Muscle of arm (tissue), 12 donors: ENCODE measurements around the gene POU3F1. TPM values are rescaled to one million over a fixed set of nuclear protein-coding genes. Genes with fewer than 3 reads are reported as not detected.

Experiments
- DNase-seq: peaks from one replicate; pipeline ENCODE4 v3.0.0-alpha.2; 2013
- polyA plus RNA-seq, 12 donors: library from polyadenylated mRNA; unstranded; fragments of 120-200 nt; gene quantifications; one replicate each; pipeline ENCODE4 v1.2.1, GENCODE V29; 2013; ENCODE audit not compliant: insufficient read length in 12 of 12

POU3F1 gene
- polyA plus RNA-seq, 12 donors = 0.31 to 3.3 (median 0.72) TPM; not detected in 2

DNA sequence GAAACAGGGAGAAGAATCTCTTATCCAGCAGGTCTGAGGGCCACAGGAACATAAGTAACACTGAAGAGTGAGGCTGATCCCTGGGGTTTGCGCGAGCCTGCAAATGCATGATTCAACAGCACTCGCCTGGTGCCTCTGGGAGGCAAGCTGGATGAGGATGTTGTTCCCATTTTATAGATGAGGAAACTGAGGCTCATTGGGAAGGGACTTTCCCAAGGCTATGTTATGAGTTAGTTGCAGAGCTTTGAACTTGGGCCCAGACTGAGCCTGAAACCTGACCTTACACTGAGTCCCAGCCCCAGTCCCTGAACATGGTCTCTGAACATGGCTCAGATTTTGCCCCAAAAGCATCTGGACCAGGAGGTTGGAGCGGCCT, 27.7 kb upstream of the POU3F1 start:
- DNase-seq = no peak

- no peak for DNase-seq
Measured at GRCh38 chr1:38073534-38074301, 27.1 kb upstream of the POU3F1 start.

GRCh38 chr1:38072858-38073257, 26.3 kb upstream of the POU3F1 start:
- DNase-seq = no peak

DNA sequence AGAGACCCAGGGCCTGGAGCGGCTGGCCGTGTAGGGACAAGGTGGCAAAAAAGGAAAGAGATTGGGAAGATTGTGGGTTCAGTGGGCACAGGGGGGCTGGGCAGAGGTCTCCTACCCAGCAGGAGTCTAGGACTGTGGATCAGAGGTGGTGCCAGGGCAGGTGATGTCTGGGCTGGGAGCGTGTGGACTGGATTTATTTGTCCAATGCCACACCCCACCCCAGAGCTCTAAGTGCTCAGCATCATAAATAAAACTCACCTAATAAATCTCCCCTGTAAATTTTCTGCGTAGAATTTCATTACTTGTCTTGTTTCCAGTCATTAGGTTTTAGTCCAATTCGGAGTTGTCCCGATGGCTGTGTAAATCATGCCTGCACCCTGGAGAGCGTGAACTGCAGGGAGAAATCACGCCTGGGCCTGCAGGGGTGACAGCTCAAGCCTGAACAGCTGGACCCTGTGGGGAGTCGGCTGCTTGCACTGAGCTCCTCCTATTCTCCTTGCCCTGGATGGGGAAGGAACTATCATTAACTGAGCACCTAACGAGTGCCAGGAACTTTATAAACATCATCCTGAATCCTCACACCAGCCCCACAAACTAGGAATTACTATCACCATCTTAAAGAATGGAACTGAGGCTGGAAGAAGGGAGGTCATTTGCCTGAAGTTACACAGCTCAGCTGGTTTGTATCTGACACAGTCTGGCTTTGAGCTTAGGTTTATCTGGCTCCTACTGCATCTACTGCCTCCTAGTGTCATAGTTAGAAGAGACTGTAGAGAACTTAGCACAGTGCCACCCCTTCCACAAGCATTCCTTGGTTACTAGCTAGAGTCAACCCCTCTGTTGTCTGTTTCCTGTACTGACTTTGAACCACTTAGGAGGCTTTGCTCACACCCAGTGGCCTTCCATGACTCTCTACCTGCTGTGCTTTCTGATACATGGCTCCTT, 25.0 kb upstream of the POU3F1 start:
- DNase-seq = no peak

DNA sequence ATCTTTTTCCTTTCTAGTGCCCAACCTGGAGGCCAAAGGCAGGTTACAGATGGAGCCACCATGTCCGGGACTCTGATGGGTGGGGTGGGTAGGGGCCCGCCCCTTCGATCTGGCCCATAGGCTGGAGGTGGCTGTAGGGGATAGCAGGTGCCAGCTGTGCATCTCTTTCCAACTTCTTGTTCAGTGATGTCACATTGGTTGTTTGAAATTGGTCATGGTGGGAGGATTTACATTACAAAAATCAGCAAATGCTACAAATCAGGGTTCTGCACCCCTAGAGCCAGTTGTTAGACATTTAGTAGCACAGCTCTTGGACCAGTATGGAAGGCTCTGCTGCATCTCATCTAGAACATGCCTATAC, 22.4 kb upstream of the POU3F1 start:
- no peak for DNase-seq

DNA sequence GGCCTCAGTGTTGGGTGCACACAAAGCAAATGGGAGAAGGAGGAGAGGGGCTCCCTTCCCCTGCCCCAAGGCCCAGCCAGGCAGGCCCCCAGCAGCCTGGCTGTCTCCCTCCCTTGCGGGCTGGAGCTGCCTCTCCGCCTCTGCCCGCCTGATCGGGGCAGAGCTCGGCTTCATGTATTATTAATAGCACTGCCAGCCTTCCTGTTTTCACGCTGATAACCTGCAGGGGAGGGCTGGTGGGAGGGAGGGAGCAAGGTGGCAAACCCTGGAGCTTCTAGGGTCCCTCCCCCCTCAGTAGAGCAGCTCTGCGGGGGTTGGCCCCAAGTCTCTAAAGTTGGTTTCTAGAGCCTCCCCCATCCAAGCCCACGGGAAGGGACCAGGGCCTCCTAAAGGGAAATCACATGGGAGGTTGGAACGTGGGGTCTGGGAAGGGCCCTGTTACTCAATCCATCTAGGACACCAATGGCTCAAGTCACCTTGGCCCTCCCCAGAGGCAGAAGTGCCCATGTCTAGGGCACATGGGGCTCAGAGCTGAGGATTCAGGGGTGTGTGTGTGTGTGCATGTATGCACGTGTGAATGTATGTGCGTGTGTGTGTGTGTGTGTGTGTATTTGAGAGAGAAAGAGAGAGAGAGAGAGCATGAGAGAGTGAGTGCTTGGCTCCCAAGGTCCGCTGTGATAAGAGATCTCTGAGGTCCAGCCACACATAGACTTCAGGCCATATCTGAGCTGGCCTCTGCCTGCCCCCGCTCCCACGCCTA, 21.8 kb upstream of the POU3F1 start:
- DNase-seq = no peak

DNA sequence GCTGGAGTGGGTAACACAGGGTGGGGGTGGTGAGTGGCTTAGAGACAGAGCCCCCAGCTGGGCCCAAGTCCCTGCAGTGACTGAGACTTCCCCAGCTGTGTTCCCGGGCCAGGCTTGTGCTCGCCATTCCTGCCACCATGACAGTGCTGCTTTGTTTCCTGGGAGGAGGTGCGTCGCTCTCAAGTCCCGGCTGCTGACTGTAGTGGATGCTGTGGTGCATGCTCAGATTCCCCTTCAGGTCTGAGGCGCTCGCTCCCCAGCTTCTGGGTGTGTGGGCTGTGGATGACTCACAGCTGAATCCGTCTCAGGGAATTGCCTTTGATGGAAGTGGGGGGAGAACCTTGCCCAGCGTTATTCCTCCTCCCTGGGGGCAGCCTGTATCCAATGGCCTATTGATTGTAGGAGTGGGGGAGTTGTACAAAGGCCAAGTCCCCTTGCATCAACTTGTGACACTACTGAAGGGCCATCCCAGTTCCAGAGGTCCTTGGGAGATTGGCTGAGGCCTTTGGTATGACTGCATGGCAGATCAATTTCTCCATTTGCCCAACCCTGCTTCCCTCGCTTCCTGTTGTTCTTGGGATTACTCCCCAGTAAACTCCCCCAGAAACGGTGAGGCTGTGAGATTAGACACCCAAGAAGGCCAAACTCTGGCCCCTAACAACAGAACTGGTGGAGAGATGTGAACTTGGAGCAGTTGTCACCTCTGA, 17.8 kb upstream of the POU3F1 start:
- no peak for DNase-seq

- DNase-seq = no peak
Measured at GRCh38 chr1:38063616-38064015, 17.0 kb upstream of the POU3F1 start.

- no peak for DNase-seq
Measured at GRCh38 chr1:38062361-38063288, 16.0 kb upstream of the POU3F1 start.

DNA sequence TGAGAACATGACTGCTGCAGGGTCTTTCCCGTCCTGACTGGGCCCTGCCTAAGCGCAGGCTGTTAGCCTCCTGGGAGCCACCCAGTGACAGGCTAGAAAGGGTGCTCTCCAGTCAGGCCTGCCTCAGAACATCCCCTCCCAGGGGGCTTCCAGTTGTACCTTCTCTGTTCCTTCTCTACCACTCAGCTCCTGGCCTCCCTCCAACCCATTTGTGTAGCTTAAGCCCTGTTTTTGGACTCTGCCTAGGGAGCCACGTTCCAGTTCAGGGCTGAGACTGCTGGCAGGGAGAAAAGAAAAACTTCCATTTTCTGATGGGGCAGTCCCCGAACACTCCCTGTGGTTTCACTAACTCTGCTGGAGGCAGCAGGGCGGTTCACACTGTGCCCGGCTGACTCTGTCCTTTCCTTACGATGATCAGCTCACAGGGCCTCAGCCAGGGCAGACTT, 15.3 kb upstream of the POU3F1 start:
- no peak for DNase-seq

DNA sequence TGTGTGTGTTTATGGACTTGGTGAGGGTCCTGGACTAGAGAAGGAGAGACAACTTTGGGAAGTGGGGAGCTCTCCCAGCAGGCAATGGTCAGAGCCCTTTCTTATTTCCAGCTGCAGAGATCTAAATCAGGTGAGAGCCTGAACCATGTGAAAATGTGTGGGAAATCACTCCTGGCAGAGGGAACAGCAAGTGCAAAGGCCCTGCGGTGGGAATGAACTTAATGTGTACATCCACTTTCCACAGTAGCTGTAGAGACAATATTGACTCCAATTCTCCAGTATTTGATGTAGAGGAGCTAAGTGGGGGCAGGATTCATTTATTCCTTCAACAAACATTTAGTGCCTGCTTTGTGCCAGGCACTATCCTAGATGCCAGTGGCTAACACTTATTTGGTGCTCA, 14.7 kb upstream of the POU3F1 start:
- no peak for DNase-seq

DNA sequence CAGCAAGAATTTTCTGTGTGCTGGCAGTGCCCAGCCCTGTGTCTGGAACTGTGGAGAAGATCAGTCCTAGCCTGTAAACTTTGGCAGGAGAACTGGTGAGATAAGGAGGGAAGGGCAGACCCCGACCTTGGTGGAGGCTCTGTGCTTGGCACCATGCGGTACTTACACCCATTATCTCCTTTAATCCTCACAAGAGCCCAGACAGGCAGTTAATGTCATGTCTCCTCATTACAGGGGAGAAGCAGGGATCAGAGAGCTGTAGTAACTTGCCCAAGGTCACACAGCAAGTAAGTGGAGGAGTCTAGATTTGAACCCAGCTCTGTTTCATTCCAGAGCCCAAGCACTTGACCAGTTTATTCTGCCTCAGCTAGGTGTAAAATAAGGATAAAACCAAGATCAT, 13.9 kb upstream of the POU3F1 start:
- no peak for DNase-seq

DNA sequence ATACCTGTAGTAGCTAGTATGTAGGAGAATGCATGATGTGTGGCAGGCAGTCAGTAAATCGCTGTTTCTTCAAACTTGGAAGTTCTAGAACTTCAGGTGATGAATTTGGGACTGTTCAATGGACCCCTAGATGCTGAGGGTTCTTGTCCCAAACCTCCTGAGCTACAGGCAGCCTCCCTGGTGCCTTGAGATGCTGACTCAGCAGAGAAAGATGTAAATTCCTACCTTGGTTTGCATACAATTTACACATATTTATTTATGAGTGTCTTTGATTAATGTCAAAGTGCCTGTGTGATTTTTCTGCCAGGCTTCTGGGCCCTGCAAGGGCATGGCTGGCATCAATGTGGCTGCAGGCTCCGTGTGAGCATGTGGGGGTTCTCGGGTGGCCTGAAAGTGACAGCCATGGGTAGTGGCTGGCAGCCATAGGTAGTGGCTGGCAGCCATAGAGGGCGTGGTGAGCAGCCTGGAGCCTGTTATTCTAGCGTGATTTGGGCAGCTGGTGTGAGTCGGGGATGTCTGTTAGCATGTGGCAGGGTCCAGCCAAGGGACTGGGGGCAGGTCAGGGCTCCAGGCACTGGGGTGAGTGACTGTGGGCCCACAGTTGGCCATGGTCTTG, 13.2 kb upstream of the POU3F1 start:
- DNase-seq = no peak

DNA sequence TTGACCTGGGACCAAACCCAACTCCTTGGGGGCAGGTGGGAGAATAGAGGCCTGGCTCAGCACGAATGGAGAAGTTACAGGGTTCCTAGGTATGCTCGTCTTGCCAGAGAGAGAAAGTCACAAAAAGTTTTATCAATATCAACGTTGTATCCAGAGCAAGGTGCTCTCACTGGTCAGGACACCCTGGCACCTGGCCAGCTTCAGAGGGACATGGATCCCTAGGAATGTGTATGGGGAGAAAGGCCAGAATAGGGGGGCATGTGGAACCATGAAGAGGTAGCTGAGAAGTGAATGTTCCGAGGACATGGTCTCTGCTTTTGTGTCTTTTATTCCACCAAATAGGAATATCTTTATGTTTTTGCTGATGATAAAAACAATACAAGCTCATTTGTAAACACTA, 9.4 kb upstream of the POU3F1 start:
- DNase-seq = no peak

DNA sequence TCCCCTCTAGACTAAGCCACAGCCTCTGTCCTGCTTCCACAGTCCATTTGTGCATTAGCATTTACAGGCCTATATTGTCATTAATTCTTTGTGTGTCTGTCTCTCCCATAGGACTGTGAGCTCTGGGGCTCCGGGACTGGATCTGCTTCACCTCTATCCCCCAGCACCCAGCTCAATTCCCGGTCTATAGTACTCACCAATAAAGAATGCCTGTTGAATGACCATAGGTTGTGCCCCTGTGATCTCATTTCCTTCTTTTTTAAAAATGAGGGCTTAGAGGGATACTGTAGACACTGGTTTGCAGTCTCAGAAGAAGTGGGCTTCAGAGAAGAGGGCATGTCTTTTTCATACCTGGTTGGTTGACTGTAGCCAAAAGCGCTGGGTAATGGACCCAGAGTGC, 8.8 kb upstream of the POU3F1 start:
- DNase-seq = no peak

GRCh38 chr1:38053416-38054091, 7.0 kb upstream of the POU3F1 start:
- DNase-seq = no peak

DNA sequence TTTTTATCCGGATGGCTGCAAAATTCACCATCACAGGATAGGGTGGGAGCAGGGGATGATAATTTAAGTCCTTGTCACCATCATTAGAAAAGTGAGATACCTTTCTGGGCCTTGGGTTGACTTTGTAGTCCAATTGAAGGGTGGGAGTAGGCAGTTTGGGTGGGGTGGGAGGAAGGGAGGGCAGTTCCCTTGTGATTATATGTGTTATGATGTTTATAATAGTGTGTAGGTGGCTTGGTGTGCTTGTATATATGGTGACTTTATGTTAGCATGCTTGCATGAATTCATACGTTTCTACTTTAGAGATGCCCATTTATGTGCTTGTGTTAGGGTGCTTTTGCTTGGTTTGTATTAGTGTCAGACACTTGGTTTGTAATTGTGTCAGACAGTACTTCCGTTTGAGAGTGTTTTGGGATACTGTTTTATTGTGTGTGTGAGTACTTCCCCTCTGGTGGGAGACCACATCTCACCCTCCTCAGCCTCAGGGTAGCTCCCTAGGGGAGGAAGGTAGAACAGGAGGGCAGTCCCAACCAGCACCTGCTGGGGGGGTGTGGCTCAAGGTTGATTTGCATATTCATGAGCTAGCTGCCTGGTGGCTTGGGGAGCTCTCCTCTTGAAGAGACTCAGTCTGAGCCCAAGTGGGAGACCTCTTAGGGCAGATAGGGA, 6.3 kb upstream of the POU3F1 start:
- DNase-seq = no peak

DNA sequence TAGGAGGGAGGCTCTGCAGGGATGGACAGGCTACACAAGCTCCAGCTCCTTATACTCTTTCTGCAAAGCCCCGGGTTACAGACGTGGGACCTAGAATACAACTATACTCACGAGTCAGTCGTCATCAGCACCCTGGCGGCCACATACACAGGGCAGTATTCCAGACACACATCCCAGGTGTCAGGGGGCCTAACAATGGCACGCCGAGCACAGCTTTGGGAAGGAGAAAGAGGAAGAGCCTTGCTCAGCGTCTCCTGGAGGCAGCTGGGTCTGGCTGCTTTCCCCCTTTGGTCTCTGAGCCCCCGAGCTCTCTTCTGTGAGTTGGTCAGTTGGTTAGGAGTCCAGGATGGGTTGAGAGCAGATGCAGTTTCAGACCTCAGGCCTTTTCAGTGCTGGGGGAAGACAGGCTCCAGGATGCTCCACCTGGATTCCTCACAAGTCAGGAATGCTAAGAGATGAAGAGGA, 4.5 kb upstream of the POU3F1 start:
- DNase-seq = no peak
